Measurements from ENCODE around the gene ICAM2.

Gene ICAM2

DNA sequence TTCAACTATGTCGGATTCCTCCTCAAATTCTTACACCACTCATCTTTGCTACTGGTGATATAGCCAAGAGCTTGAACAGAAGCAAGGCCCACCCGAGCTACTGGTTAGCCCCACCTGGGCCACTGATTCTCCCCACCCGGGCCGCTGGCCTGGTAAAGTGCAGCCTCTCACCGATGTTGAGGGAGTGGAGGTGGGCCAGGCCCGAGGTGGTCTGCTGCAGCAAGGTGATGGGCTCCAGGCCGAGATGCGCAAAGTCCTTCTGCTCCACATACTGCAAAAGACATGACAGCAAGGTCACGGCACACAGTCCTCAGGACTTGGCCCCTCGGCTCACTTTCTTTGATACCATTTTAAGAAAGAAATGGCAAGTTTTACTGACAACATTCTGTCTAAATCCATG, 32.7 kb upstream of the ICAM2 start:
- H3K9ac ChIP-seq: no peak overlapping the region
- peaks cover 0 to 8% (median 3%) of the 10 kb centered on the region in 10 experiments; a peak in 6 of 20 replicates for H3K4me1 ChIP-seq
- no peak for TF ChIP-seq Cebpa-rat (IDR thresholded peaks at IDR 0.05)
- no peaks in the 10 kb centered on the region for H3K9me3 ChIP-seq (replicated peaks in 1 of 11)
- no peak overlapping the region for H3K4me3 ChIP-seq
- H3K27me3 ChIP-seq: no peaks in the 10 kb centered on the region
- H3K4me2 ChIP-seq: no peak overlapping the region
- H3K36me3 ChIP-seq: peaks cover 13 to 97% (median 62%) of the 10 kb centered on the region in 11 experiments; a peak in 19 of 22 replicates
- H3K27ac ChIP-seq: no peak overlapping the region
- no peaks in the 10 kb centered on the region for H4K20me1 ChIP-seq

DNA sequence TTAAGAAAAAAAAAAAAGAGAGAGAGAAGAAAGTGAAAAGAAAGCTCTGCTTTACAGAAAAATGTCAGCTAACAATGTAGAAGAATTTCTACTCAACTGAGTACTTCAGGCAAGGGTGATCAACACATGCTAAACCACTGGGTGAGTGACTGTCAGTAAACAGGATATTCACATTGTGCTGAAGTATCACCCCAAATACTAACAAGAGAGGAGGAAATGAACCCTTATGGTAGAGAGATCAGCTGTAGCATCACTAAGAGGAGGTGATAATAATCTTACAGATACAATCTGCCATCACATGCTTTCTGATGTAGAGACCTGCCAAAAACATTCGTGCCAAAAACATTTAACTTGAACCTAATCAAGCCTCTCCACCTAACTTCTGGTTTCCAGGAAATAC, 30.7 kb upstream of the ICAM2 start:
- no peak overlapping the region for H3K4me3 ChIP-seq
- H3K9ac ChIP-seq: no peak overlapping the region
- no peaks in the 10 kb centered on the region for H3K27me3 ChIP-seq
- H3K36me3 ChIP-seq: peaks cover 20 to 100% (median 60%) of the 10 kb centered on the region in 11 experiments; a peak in 19 of 22 replicates
- H3K4me2 ChIP-seq: no peak overlapping the region
- H3K9me3 ChIP-seq (replicated peaks in 1 of 11): no peaks in the 10 kb centered on the region
- TF ChIP-seq Cebpa-rat (IDR thresholded peaks at IDR 0.05): no peak
- H3K27ac ChIP-seq: no peak overlapping the region
- H4K20me1 ChIP-seq: no peaks in the 10 kb centered on the region
- H3K4me1 ChIP-seq: peaks cover 0 to under 1% (median 0%) of the 10 kb centered on the region in 10 experiments; a peak in 6 of 20 replicates

DNA sequence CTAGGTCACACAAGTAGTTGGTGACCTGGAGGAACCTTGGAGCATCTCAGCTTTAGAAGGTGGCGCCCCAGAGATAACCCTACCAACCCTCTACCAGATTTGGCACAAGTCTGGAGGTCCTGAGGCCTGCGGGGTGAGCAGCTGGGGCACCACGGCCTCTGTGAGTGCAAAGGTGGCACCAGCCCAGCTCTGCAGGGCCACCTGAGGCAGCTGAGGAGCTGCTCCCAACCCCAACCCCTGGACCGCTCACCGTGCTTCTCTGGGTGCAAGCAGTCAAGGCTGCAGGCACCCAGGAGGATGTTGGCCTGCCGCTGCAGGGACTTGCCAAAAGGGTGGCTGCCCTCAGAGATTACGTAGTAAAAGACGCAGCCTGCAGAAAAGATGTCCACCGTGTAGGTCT, 28.4 kb upstream of the ICAM2 start:
- Histone ChIP-seq H3K9me3 (replicated peaks in 1 of 11) (no peaks in the 10 kb centered on the region), H4K20me1 (no peaks in the 10 kb centered on the region), H3K4me3 (no peak overlapping the region), H3K27me3 (no peaks in the 10 kb centered on the region), H3K36me3 (peaks cover 34 to 100% (median 64%) of the 10 kb centered on the region in 11 experiments; a peak in 20 of 22 replicates), H3K27ac (no peak overlapping the region), H3K4me2 (no peak overlapping the region), H3K4me1 (no peaks in the 10 kb centered on the region), H3K9ac (no peak overlapping the region)
- no peak for TF ChIP-seq Cebpa-rat (IDR thresholded peaks at IDR 0.05)

DNA sequence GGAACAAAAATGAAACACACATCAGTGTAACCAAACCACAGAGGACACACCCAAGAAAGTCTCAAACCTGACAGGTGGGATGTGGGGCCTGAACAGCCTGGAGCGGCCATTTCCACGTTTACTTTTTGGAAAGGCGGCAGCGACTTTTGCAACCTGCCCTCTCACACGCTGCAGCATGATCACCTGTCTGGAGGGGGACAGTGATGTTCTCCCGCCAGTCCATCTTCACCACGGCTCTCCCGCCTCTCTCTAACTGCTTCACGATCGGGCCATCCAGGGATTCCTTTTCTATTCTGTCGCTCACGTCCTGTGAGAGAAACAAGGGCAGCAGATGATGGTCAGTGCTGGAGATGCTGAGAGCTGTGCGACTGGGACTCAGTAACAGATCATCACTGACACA, 24.7 kb upstream of the ICAM2 start:
- Histone ChIP-seq H3K4me1 (no peaks in the 10 kb centered on the region), H4K20me1 (no peaks in the 10 kb centered on the region), H3K4me3 (no peak overlapping the region), H3K27ac (no peak overlapping the region), H3K9ac (no peak overlapping the region), H3K4me2 (no peak overlapping the region), H3K27me3 (no peaks in the 10 kb centered on the region), H3K36me3 (peaks cover 25 to 97% (median 56%) of the 10 kb centered on the region in 11 experiments; a peak in 19 of 22 replicates), H3K9me3 (replicated peaks in 1 of 11) (no peaks in the 10 kb centered on the region)
- TF ChIP-seq Cebpa-rat (IDR thresholded peaks at IDR 0.05): no peak

DNA sequence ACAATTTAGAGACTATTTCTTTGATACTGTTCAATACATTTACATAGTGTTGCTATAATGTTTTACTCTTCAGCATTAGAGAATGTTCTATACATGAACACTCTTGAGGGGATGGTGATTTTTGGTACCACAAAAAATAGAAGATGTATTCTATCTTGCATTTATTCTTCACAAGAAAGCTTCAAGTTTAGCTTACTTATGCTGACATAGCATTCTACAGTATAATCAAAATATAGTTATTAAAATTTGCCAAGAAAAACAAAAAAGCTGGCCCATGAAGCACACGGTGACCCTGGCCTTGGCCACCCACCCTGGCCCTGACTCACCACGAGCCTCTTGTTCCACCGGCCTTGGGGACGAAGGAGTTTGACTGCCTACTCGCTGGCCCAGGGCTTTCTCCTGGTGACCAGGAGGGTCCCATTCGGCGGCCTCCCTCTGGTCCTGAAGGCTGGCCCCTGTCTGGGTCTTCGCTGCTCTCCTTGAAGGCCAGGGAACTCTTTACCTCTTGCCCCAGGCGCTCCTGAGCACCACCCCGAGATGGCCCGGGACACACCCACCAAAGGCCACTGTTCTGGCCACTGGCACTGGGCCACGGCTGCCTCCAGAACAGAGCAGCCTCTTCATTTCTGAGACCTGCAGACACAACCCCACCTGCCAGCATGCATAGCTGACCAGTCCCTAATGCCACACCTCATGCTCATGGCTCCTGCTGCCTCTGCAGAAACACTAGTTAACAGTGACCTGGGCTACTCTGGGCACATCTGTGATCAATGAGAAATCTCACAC, 22.5 kb upstream of the ICAM2 start:
- H3K9ac ChIP-seq: no peak overlapping the region
- peaks cover 20 to 88% (median 41%) of the 10 kb centered on the region in 11 experiments; a peak in 18 of 22 replicates for H3K36me3 ChIP-seq
- H3K4me3 ChIP-seq: no peak overlapping the region
- no peaks in the 10 kb centered on the region for H3K4me1 ChIP-seq
- H3K27me3 ChIP-seq: no peaks in the 10 kb centered on the region
- H3K27ac ChIP-seq: no peak overlapping the region
- H3K4me2 ChIP-seq: no peak overlapping the region
- no peaks in the 10 kb centered on the region for H3K9me3 ChIP-seq (replicated peaks in 1 of 11)
- TF ChIP-seq Cebpa-rat (IDR thresholded peaks at IDR 0.05): no peak
- H4K20me1 ChIP-seq: no peaks in the 10 kb centered on the region

DNA sequence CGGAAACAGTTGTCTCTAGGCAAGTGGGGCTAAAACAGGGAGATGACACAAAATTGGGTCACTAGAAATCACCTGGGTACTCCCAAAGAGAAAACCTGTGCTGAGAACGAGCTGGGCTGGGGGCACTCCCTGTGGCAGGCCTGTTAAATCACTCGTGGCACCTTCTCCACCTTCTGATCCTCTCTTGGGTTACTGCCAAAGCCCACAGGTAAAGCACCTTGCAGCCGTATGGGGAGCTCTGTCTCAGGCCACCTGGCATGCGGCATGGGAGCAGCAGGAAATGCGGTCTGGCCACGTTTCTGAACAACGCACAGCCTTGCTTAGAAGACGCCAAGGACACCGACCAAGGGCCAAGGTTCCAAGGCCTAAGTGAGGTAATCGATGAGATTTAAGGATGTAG, 21.5 kb upstream of the ICAM2 start:
- no peaks in the 10 kb centered on the region for H3K27me3 ChIP-seq
- no peak overlapping the region for H3K4me3 ChIP-seq
- no peak for TF ChIP-seq Cebpa-rat (IDR thresholded peaks at IDR 0.05)
- H3K27ac ChIP-seq: no peak overlapping the region
- no peak overlapping the region for H3K9ac ChIP-seq
- H3K4me1 ChIP-seq: no peaks in the 10 kb centered on the region
- H3K4me2 ChIP-seq: no peak overlapping the region
- no peaks in the 10 kb centered on the region for H4K20me1 ChIP-seq
- no peaks in the 10 kb centered on the region for H3K9me3 ChIP-seq (replicated peaks in 1 of 11)
- peaks cover 20 to 83% (median 41%) of the 10 kb centered on the region in 11 experiments; a peak in 18 of 22 replicates for H3K36me3 ChIP-seq

DNA sequence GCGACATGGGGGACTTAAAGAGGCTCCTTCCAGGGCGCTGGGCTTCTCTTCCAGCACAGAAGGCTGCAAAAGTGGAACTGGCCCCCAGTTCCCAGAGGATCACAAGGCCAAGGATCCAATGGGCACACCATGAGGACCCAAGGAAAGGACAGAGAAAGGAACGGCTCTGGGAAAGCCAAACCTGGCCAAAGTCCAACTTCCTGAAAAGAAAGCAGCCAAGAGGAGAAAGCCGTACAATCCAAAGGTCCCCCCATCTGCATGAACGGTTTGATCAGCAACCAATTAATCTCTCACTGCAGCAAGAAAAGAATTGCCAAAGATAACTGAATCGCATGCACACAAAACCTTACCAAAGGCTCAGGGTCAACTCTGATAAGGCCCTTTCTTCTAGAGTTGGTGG, 19.8 kb upstream of the ICAM2 start:
- Histone ChIP-seq H3K4me1 (no peaks in the 10 kb centered on the region), H3K9me3 (replicated peaks in 1 of 11) (no peaks in the 10 kb centered on the region), H3K27me3 (no peaks in the 10 kb centered on the region), H3K4me2 (no peak overlapping the region), H3K36me3 (peaks cover 6 to 66% (median 27%) of the 10 kb centered on the region in 11 experiments; a peak in 18 of 22 replicates), H3K9ac (no peak overlapping the region), H4K20me1 (no peaks in the 10 kb centered on the region), H3K4me3 (no peak overlapping the region), H3K27ac (no peak overlapping the region)
- TF ChIP-seq Cebpa-rat (IDR thresholded peaks at IDR 0.05): no peak

DNA sequence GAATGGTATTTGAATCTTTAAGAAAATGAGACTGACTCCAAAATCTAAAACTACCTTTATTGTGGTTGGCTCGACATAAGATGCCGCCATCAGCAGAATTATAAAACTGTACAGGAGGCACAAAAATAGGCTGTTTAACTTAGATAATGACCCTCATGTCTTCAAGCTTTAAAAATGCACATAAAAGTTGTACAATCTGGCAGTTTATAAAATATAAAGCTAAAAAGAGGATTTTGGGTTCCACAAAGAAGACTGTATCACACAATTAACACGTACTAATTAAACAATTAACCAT, 18.6 kb upstream of the ICAM2 start:
- TF ChIP-seq Cebpa-rat (IDR thresholded peaks at IDR 0.05): no peak
- H3K4me1 ChIP-seq: no peaks in the 10 kb centered on the region
- no peaks in the 10 kb centered on the region for H4K20me1 ChIP-seq
- H3K36me3 ChIP-seq: peaks cover 0 to 54% (median 15%) of the 10 kb centered on the region in 11 experiments; a peak in 15 of 22 replicates
- H3K27ac ChIP-seq: no peak overlapping the region
- no peaks in the 10 kb centered on the region for H3K27me3 ChIP-seq
- H3K9me3 ChIP-seq (replicated peaks in 1 of 11): no peaks in the 10 kb centered on the region
- no peak overlapping the region for H3K9ac ChIP-seq
- no peak overlapping the region for H3K4me2 ChIP-seq
- H3K4me3 ChIP-seq: no peak overlapping the region

DNA sequence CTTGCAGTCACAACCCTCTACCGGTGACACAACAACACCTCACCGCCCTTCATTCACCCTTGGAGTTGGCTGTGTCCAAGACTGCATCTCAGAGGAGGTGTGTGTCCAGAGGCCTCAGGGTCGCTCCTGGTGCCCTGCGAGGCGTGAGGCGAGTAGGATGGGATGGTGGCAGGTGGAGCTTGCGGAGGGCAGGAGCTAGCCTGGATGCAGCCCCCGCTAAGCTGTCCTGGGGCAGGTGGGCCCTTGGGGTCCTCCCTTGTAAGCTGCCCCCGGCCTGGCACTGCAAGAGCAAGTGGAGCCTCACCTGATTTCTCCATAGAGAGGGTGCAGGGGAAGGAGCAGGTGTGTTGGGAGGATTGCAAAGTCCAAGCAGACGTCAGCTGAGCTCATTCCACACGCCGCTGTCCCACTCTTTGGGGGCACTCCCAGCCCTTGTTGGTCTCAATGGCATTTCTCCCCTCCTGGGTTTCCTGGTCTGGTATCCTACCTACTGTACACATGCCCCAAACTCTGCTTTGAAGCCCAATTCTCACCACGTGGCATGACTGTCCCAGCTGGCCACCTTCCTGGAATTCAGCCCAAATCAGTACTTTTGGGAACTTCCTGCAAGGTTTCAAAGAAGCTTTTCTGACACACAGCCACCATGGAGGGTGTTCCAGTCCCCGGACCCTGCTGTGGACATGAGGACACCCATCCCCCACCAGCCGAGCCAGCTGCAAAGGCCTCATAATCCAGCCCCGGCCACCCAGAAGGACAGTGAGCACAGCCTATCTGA, 18.1 kb upstream of the ICAM2 start:
- Histone ChIP-seq H3K9me3 (replicated peaks in 1 of 11) (no peaks in the 10 kb centered on the region), H3K36me3 (peaks cover 0 to 49% (median 10%) of the 10 kb centered on the region in 11 experiments; a peak in 14 of 22 replicates), H3K9ac (no peak overlapping the region), H3K27me3 (no peaks in the 10 kb centered on the region), H3K4me3 (no peak overlapping the region), H4K20me1 (no peaks in the 10 kb centered on the region), H3K27ac (no peak overlapping the region), H3K4me1 (no peaks in the 10 kb centered on the region), H3K4me2 (no peak overlapping the region)
- no peak for TF ChIP-seq Cebpa-rat (IDR thresholded peaks at IDR 0.05)
